GM12892 (cell line): Measurements from ENCODE around the gene FBXW12.

ENCODE experiments used
- POLR2A ChIP-seq: IDR thresholded peaks from 2 replicates; pipeline ENCODE4 v1.6.1; 2011; ENCODE audit warnings: low read depth, low read length, control low read depth
- POLR2AphosphoS5 ChIP-seq: IDR thresholded peaks from 2 replicates; pipeline ENCODE4 v1.6.1; 2011; ENCODE audit warnings: low read depth, low read length, control low read depth

DNA sequence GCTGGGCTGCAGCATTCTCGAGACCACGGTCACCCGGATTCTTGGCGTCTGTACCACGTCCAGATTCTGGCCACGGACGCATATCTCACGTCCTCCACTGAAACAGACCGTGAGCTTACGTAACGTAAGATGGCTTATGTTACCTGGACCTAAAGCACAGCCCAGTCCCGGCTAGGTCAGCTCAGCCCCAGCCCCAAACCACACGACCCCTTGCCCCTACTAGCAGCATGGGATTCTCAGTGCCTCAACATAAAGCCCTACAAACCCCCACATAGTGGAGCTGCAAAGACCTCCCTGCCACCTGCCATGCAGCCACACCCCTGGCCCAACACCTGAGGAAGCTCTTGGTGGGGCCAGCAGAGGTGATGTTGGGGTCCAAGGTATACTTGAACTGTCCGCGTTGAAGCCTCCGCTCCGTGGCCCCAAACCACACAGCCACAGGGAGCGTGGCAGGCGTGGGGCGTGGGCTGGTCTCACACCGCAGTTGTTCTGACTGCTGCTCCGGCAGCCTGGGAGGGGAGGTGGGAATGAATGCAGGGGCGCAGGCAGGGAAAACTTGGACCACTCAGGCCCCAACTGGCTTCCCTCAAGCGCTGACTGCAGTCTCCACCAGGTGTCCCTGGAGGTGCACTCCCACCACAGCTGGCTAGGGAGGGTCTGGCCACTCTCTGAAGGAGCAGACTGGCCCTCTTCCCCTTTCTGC lies 43.4 kb downstream of the FBXW12 start:
- TF ChIP-seq POLR2AphosphoS5 (no peak), POLR2A (no peak)
